Neuron (in vitro differentiated cells): ENCODE data around the gene MOB1B.

Experiments
- H2AFZ ChIP-seq: one replicate; pipeline ENCODE4 v1.6.1; 2013; ENCODE audit warnings: low read depth, mild to moderate bottlenecking, inconsistent platforms, low read length, moderate library complexity
- H3K27me3 ChIP-seq: one replicate; pipeline ENCODE4 v1.6.1; 2013; ENCODE audit warnings: low read length; ENCODE audit not compliant: insufficient read depth
- H3K36me3 ChIP-seq: one replicate; pipeline ENCODE4 v1.6.1; 2013; ENCODE audit warnings: low read length; ENCODE audit not compliant: insufficient read depth
- H3K4me1 ChIP-seq: one replicate; pipeline ENCODE4 v1.6.1; 2013; ENCODE audit warnings: low read length; ENCODE audit not compliant: insufficient read depth
- H3K4me3 ChIP-seq: 2 replicates; pipeline ENCODE4 v1.5.1; 2013; ENCODE audit warnings: mild to moderate bottlenecking, low read length, moderate library complexity
- H3K9me3 ChIP-seq: one replicate; pipeline ENCODE4 v1.6.1; 2013; ENCODE audit warnings: low read length

MOB1B gene

DNA sequence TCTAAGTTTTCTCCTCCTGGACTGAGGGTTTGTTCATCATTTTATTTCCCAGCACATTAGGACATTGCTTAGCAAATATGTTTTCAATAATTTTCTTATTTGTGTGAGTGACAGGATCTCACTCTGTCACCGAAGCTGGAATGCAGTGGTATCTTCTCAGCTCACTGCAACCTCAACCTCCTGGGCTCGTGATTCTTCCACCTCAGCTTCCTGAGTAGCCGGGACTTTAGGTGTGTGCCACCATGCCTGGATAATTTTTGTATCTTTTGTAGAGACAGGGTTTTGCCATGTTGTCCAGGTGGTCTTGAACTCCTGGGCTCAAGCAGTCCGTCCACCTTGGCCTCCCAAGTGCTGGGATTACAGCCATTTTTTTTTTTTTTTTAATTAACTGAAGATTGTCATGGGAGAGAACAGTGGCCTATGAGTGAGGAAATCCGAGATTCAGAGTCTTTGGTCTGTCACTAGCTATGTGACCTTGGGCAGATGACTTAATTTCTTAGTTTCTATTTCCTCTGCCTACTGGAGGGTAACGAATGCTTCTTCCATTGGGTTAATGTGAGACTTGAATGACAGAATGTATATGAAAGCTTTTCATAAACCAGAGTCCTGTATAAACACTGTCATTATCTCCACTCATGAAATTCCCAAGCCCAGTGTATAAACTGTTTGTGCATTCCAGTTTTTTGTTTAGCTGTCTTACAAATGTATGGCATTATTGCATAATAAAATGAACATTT lies 23.9 kb downstream of the MOB1B start:
- no peaks in the 10 kb centered on the region for H3K4me1 ChIP-seq
- no peak overlapping the region for H2AFZ ChIP-seq
- peaks cover 6% of the 10 kb centered on the region for H3K9me3 ChIP-seq
- H3K4me3 ChIP-seq, result no peak overlapping the region
- peaks cover 14% of the 10 kb centered on the region for H3K36me3 ChIP-seq
- no peaks in the 10 kb centered on the region for H3K27me3 ChIP-seq

DNA sequence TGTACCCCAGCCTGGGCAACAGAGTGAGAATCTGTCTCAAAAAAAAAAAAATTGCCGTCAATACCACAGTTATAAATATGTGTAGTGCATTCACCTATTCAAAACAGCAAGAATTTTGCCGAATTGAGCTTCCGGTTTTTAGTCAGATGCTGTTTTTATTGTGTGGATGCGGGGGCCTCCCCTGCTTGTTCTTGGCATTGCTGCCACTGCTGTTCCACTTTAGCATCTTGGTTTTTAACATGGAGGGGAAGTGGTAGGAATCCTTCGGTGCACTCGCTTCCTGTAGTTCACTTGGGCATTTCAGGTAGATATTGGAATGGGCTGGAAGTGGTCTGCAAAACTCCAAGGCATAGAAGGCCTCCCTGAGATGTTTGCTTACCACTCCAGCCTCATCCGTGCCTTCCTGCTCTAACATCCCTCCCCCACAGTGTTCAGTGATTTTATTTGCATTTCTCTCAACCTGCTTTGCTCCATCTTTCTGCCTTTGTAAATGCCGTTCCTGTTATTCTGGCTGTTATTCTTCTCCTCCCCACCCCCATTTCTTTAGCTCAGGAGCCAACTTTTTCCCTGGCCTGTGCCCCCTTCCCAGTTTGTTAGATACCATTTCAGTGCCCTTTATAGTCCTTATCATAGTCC lies 25.5 kb downstream of the MOB1B start:
- Histone ChIP-seq H3K9me3 (peaks cover 6% of the 10 kb centered on the region), H3K27me3 (no peaks in the 10 kb centered on the region), H3K36me3 (peaks cover 18% of the 10 kb centered on the region), H3K4me1 (no peaks in the 10 kb centered on the region), H3K4me3 (no peak overlapping the region), H2AFZ (no peak overlapping the region)

DNA sequence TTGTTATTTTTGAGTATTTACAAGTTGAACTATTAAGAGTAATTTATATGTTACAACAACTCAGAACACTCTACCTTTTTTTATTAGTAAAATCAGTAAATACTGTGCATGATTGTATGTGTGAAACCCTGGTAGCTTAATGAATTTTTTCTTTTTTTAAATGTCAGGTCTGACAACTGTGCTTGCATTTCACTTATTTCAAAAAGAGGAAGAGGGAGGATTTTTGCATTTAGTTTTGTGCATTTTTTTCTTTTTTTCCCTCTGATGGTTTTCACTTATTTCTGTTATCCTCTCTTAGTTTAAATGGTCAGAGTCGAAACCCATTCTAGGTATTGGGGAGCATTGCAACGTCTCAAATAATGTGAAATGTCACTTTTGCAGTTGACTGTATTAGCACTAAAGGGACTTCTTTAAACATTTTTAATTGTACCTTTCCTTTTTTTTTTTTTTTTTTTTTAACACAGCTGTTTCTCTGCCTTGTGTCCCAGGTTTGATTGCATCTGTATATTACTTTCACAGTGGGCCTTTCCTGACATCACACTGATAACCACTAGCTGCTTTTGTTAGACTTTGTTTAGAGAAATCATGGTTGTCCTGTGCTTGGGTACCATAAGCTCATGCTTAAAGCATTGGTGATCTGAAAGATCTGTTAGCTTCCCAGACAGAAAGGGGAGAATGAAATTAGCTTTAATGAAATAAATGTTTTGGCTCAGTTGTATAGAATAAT lies 28.5 kb downstream of the MOB1B start:
- Histone ChIP-seq H3K4me1 (no peaks in the 10 kb centered on the region), H2AFZ (no peak overlapping the region), H3K27me3 (no peaks in the 10 kb centered on the region), H3K9me3 (peaks cover 10% of the 10 kb centered on the region), H3K4me3 (no peak overlapping the region), H3K36me3 (peaks cover 23% of the 10 kb centered on the region)

DNA sequence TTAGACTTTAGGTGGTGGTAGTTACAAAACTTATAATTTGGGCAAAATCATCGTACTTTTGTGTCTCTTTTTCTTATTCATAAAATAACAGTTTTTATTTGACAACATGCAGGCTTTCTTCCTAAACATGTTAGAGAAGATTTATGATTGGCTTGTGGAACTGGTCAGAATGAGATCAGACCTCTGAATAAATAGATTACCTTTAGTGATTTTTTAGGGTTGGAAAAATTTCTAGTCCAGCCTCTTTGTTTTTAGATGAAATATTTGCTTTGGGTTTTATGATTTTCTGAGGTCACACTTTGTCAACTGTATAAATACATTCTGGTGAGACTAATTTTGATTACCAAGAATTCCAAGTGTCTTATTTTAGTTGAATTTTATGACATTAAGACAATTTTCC lies 29.2 kb downstream of the MOB1B start:
- no peaks in the 10 kb centered on the region for H3K27me3 ChIP-seq
- H3K4me1 ChIP-seq, result no peaks in the 10 kb centered on the region
- H3K4me3 ChIP-seq, result no peak overlapping the region
- peaks cover 13% of the 10 kb centered on the region for H3K9me3 ChIP-seq
- H3K36me3 ChIP-seq, result peaks cover 25% of the 10 kb centered on the region
- no peak overlapping the region for H2AFZ ChIP-seq

DNA sequence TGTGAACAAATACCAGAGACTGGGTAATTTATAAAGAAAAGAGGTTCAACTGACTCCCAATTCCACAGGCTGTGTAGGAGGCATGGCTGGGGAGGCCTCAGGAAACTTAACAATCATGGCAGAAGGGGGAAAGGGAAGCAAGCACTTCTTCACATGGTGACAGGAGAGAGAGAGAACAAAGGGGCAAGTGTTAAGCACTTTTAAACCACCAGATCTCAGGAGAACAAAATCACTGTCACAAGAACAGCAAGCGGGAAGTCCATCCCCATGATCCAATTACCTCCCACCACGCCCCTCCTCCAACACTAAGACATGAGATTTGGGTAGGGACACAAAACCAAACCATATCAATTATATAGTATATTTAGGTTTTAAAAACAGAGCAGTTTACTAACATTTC lies 30.8 kb downstream of the MOB1B start:
- Histone ChIP-seq H2AFZ (no peak overlapping the region), H3K36me3 (peaks cover 20% of the 10 kb centered on the region), H3K9me3 (peaks cover 15% of the 10 kb centered on the region), H3K4me1 (no peaks in the 10 kb centered on the region), H3K27me3 (no peaks in the 10 kb centered on the region), H3K4me3 (no peak overlapping the region)

DNA sequence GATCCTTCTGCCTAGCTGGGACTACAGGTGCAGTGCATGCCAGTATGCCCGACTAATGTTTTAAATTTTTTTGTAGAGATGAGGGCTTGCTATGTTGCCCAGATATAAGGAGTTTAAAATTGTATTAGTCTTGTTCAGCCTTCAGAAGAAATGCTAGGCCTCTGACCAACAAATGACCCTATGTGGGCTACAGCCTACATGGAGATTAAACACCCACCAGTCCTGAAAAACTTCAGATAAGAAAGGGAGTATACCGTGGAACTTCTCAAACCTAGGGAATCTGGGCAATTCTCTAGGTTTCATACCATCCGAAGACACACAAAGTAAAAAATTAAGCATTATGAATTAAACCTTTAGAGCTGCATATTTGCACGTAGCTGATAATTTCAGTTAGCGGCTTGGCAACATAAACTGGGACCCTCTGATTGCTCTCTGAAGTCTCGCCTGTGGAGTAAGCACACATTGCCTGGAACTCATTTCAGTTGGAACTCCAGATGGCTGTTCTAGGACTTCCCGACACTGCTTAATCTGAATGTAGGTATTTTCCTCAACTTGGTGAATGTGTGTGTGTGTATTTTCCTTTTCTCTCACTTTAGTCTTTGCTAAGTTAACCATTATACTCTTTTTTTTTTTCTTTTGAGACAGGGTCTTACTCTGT lies 33.0 kb downstream of the MOB1B start:
- H3K36me3 ChIP-seq, result peaks cover 19% of the 10 kb centered on the region
- no peak overlapping the region for H3K4me3 ChIP-seq
- peaks cover 24% of the 10 kb centered on the region for H3K9me3 ChIP-seq
- H3K4me1 ChIP-seq, result no peaks in the 10 kb centered on the region
- H3K27me3 ChIP-seq, result no peaks in the 10 kb centered on the region
- H2AFZ ChIP-seq, result no peak overlapping the region

DNA sequence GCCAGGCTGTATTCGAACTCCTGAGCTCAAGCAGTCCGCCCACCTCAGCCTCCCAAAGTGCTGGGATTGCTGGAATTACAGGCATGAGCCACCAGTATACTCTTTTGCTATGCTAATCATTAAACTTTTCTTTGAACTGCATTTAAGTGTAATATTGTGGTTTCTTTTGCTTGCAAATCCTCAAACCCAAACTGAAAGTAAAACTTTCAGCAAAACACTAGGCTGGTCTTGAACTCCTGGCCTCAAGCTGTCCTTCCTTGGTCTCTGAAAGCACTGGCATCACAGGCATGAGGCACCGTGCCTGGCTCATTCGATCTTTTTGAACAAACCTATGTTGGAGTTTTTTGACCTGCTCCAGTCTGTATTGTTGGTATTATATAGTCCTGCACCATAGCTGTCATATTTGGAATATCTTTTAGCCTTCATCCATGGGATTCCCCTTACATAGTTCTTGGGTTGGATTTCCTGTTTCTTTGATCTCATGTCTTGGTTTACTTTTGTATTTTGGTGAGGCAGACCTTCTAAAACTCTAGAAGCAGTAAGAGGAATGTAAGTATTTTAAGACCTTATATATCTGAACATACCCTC lies 34.1 kb downstream of the MOB1B start:
- no peak overlapping the region for H3K4me3 ChIP-seq
- H3K27me3 ChIP-seq, result no peaks in the 10 kb centered on the region
- H3K4me1 ChIP-seq, result no peaks in the 10 kb centered on the region
- H2AFZ ChIP-seq, result no peak overlapping the region
- H3K9me3 ChIP-seq, result peaks cover 26% of the 10 kb centered on the region
- H3K36me3 ChIP-seq, result peaks cover 20% of the 10 kb centered on the region

DNA sequence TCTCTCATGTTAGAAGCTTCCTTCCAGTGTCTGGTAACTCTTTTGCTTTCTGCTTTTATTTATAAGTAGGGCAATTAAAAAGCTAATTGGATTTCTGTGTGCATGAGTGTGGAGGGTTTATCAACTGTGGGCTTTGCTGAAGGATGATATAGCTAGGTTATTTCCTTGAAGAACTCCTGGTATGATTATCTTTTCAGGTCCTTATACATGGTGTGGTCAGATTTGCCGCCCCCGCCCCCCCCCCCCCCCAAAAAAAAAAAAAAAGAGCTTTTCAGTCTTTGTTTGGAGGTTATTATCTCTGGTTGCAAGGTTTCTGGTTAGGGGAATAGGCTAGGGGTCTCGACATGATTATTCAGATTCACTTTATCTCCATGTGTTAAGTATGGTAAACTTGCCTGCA lies 35.9 kb downstream of the MOB1B start:
- Histone ChIP-seq H3K4me3 (no peak overlapping the region), H3K4me1 (no peaks in the 10 kb centered on the region), H3K36me3 (peaks cover 16% of the 10 kb centered on the region), H2AFZ (no peak overlapping the region), H3K9me3 (peaks cover 24% of the 10 kb centered on the region), H3K27me3 (no peaks in the 10 kb centered on the region)

DNA sequence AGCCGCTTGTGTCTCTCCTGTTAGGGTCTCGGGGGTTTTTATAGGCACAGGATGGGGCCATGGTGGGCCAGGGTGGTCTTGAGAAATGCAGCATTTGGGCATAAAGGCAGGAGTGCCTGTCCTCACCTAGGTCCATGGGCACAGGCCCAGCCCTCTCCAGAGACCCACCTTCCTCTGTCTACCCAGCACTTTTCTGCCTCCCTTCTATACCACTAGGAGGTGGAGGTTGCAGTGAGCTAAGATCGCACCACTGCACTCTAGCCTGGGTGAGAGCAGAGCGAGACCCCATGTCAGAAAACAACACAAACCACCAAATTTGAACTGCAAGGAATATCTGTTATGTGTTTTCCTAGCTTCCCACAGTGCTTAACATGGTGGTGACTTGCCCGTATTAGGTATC lies 38.0 kb downstream of the MOB1B start:
- Histone ChIP-seq H3K4me1 (no peaks in the 10 kb centered on the region), H3K36me3 (peaks cover 19% of the 10 kb centered on the region), H3K4me3 (no peak overlapping the region), H2AFZ (no peak overlapping the region), H3K9me3 (peaks cover 23% of the 10 kb centered on the region), H3K27me3 (no peaks in the 10 kb centered on the region)

DNA sequence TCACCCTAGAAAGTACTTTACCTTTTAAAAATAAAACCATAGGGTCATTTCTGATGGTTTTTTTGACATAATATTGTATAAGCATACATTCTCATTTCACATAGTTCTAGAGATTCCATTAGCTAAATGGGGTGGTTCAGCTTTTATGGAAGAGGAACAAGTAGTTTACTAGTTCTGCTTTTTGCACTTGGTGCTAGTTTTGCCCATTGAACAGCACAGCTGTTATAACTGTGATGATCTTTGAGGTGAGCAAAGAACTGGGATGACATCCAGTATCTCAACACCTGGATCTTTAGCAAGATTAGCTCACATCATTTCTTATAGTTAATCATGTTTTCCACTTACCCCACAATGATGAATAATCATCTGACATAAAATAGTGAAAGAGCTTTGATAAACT lies 40.9 kb downstream of the MOB1B start:
- peaks cover 12% of the 10 kb centered on the region for H3K36me3 ChIP-seq
- no peak overlapping the region for H3K4me3 ChIP-seq
- H3K9me3 ChIP-seq, result peaks cover 14% of the 10 kb centered on the region
- H2AFZ ChIP-seq, result no peak overlapping the region
- H3K27me3 ChIP-seq, result no peaks in the 10 kb centered on the region
- H3K4me1 ChIP-seq, result no peaks in the 10 kb centered on the region

DNA sequence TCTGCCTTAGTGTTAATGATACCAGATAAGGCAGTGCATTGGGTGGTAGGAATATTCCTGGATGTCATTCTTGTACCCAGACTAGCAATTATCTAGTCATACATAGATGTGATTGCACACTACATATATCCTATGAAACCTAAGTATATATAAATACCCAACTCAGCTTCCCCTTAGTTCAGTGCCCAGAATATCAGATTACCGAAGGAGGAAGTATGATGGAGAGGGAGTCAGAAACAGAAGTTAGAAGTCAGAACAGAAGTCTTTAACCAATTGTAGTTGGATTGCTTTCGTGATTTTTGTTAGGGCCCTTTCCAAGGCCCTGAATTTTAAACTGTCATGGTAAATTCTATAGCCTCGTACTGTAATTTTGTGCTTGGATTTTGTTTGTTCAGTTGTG lies 42.9 kb downstream of the MOB1B start:
- H3K4me3 ChIP-seq, result no peak overlapping the region
- H3K9me3 ChIP-seq, result peaks cover 7% of the 10 kb centered on the region
- H3K36me3 ChIP-seq, result peaks cover 8% of the 10 kb centered on the region
- H3K27me3 ChIP-seq, result no peaks in the 10 kb centered on the region
- H2AFZ ChIP-seq, result no peak overlapping the region
- no peaks in the 10 kb centered on the region for H3K4me1 ChIP-seq

DNA sequence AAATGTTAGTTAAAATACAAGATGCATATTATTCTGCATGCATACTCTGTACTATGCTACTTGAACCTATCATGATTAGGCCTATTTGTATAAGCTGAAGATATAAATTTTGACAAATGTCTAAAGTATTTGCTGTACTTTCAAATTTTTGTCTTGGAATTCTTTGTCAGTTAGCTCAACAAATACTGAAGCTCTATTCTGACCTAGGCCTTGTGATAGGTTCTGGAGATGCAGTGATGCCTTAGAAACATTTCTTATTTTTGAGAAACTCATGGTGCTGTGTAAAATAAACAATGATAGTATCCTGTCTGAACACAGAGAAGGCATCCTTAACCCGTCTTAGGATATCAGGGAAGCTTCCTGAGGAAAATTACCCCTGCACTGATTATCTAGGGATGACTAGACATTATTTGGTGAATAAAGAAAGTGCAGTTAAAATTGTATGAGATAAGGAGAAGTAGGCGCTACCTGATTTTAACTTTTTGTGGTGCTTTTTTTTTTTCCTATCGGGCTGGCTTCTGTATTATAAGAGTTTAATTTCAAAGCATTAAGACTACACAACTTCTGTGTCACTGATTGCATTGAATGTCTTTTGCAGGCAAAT lies 43.4 kb downstream of the MOB1B start:
- Histone ChIP-seq H3K9me3 (peaks cover 4% of the 10 kb centered on the region), H3K36me3 (peaks cover 6% of the 10 kb centered on the region), H3K4me1 (no peaks in the 10 kb centered on the region), H3K27me3 (no peaks in the 10 kb centered on the region), H2AFZ (no peak overlapping the region), H3K4me3 (no peak overlapping the region)
